ENCODE measurements around the gene IFT74.

Gene IFT74

DNA sequence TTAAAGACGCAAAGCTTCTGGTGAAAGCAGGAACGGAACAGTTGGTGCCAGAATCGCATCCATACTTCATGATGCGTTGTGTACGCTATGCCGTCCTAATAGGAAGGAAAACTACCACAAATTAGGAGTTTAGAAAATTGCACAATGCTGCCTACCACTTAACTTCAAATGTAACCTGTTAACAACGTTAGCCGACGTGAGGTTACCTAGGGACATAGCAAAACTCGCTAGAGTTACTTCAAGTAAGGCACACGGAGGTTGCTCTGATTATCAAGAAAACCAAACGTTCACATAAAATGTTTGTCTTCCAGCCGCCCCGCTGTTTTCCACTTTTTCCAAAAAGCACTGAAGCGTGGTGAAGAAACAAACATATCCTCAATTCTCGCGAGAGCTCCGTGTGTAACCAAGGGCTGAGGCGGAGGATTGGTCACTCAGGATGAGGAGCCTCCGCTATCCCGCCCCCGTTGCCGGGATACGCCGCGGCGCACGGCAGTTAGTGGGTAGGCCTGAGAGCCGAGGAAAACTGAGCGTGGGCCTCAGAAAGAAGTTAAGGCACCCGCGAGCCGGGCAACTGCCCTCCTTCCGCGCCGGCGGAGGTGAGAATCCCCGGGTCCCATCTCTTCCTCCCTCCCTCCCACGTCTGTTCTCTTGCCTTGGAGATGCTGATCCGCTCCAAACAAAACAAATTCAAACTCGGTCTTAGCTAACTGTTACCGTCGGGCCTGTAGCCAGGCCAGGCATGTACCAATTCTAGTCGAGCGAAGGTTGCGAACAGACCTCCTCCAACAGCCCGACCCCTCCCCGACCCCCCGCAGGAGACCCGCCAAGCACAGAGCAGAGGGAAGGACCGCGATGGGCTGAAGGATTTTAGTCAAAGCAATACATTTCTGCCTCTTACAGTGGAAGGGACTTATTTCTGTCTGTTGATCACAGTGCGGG lies at the start of gene IFT74:
Gene IFT74 (plus strand): TSS at position 492 of the 939 bp plus-strand sequence. CDS start 5,556 bp downstream, outside the sequence.
- Mint-ChIP-seq H3K27me3 (no peaks in the 10 kb centered on the region), H3K27ac (peak within 1 kb of the TSS; percentile 92), H3K4me1 (peaks cover 35% of the 10 kb centered on the region), H3K9me3 (no peaks in the 10 kb centered on the region), H3K4me3 (peak within 1 kb of the TSS; percentile 91), H3K36me3 (ENCODE audit: low read depth) (no peaks in the 10 kb centered on the region)
- ATAC-seq (peak; percentile 100), DNase-seq (peak; percentile 91)

DNA sequence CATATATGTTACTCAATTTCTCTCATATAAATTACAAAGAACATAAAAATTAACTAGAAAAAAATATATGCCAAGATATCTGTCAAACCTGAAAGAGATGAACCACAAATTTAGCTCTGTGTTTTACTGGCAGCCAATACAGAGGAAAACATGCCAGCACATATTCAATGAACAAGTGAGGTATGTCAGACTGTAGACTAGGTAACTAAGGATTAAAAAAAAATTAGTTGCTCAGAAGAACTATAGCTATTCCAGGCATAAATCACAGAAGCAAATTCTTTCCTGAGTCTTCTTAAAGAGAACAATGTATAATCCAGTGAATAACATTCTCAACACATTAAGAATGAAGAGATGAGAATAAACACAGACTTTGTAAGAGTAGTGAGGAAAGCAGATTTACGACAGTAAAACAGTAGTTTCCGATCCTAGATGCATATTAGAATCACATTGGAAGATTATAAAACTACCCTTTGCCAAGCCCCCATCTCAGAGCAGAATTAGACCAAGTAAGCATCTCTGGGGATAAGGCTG lies 43.0 kb upstream of the IFT74 start:
- Mint-ChIP-seq H3K36me3 (ENCODE audit: low read depth) (peaks cover 45% of the 10 kb centered on the region), H3K4me3 (no peak overlapping the region)
- ATAC-seq = no peak

DNA sequence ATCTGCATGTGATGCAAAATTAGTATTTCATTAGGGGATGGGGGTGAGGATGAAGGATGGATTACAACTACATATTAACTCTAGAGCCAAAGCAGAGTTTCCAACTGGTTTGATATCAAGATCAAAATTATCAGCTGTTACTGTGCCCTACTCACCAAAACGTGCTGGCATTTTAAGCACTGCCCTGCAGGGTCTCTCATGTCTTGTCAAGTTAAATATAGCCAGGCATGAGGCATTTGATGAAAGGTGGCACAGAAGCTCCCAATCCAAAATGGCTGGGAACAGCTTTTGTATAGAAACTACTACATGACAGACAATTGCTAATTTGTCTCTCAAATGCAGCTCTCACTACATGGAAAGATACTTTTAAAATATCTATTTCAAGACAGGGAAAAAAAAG lies 36.5 kb upstream of the IFT74 start:
- Mint-ChIP-seq H3K4me3 (no peak overlapping the region), H3K36me3 (ENCODE audit: low read depth) (peaks cover 77% of the 10 kb centered on the region)
- no peak for ATAC-seq

More for the DNA sequence above, 43.0 kb upstream of the IFT74 start:
- Mint-ChIP-seq H3K27ac (no peak overlapping the region), H3K27me3 (no peaks in the 10 kb centered on the region), H3K4me1 (no peaks in the 10 kb centered on the region), H3K9me3 (no peaks in the 10 kb centered on the region)
- no peak for DNase-seq

DNA sequence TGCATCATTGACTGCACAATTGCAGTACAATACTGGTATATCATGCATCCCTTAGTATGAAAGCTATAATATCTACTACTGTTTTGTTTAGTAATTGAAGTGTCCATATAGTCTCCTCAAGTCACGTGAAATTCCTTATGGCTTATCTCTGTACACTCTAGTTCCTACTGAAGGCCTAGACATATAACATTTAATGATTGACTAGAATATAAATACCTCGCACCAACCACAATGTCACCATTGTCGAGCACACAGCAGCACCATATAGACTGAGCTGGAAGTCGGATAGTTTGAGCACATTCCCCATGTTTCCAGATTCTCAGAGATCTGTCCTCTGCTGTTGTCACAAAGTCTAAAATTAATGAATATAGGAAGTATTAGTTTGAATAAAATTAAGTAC lies 30.6 kb upstream of the IFT74 start:
- DNase-seq (no peak), ATAC-seq (no peak)
- Mint-ChIP-seq H3K9me3 (no peaks in the 10 kb centered on the region), H3K36me3 (ENCODE audit: low read depth) (peaks cover 57% of the 10 kb centered on the region), H3K27ac (no peak overlapping the region), H3K4me1 (no peaks in the 10 kb centered on the region), H3K27me3 (no peaks in the 10 kb centered on the region), H3K4me3 (no peak overlapping the region)

More for the DNA sequence above, 36.5 kb upstream of the IFT74 start:
- DNase-seq = no peak
- Mint-ChIP-seq H3K9me3 (no peaks in the 10 kb centered on the region), H3K27me3 (no peaks in the 10 kb centered on the region), H3K4me1 (no peaks in the 10 kb centered on the region), H3K27ac (no peak overlapping the region)

DNA sequence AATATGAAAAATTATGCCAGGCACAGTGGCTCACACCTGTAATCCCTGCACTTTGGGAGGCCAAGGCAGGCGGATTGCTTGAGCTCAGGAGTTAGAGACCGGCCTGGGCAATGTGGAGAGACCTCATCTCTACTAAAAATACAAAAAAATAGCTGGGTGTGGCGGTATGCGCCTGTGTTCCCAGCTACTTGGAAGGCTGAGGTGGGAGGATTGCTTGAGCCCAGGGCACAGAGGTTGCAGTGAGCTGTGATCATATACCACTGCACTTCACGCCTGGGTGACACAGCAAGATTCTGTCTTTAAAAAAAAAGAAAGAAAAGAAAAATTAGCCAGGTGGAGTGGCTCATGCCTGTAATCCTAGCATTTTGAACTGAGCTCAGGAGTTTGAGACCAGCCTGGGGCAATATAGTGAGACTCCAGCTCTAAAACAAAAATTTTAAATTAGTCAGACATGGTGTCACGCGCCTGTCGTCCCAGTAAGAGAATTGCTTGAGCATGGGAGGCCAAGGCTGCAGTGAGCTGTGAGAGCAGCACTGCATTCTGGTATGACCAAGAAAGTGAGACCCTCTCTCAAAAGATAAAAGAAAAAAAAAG lies 27.2 kb upstream of the IFT74 start:
- H3K4me1 Mint-ChIP-seq = no peaks in the 10 kb centered on the region
- H3K4me3 Mint-ChIP-seq = no peak overlapping the region
- H3K36me3 Mint-ChIP-seq (ENCODE audit: low read depth) = peaks cover 34% of the 10 kb centered on the region
- no peaks in the 10 kb centered on the region for H3K27me3 Mint-ChIP-seq
- no peak overlapping the region for H3K27ac Mint-ChIP-seq
- DNase-seq (no peak), ATAC-seq (no peak)
- H3K9me3 Mint-ChIP-seq = no peaks in the 10 kb centered on the region

DNA sequence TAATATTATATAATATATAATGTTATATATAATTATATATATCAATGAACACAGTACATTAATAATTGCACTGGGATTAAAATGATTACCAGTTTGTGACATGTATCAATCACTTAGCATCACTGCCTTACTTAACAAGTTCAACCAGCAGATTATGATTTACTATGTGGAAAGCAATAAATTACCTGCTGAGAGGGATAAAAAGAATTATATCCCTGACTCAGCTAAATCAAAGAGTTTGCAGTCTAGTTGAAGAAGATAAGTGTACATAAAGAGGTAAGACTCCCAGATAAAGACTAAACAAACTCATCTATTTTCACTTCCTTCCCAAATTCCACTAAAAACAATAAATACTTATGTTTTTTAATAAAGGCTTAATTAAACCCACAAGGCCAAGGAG lies 20.4 kb upstream of the IFT74 start:
- H3K4me3 Mint-ChIP-seq = no peak overlapping the region
- no peaks in the 10 kb centered on the region for H3K9me3 Mint-ChIP-seq
- no peak for DNase-seq
- H3K36me3 Mint-ChIP-seq (ENCODE audit: low read depth) = peaks cover 37% of the 10 kb centered on the region
- no peak overlapping the region for H3K27ac Mint-ChIP-seq
- ATAC-seq = no peak
- no peaks in the 10 kb centered on the region for H3K27me3 Mint-ChIP-seq
- H3K4me1 Mint-ChIP-seq = peaks cover 37% of the 10 kb centered on the region

GRCh38 chr9:26937816-26938371 lies 18.3 kb upstream of the IFT74 start:
- H3K4me1 Mint-ChIP-seq = peaks cover 50% of the 10 kb centered on the region
- H3K9me3 Mint-ChIP-seq = no peaks in the 10 kb centered on the region
- H3K27ac Mint-ChIP-seq = peak overlapping the region; percentile 8
- DNase-seq = no peak
- no peak for ATAC-seq
- no peaks in the 10 kb centered on the region for H3K27me3 Mint-ChIP-seq
- no peak overlapping the region for H3K4me3 Mint-ChIP-seq
- peaks cover 42% of the 10 kb centered on the region for H3K36me3 Mint-ChIP-seq (ENCODE audit: low read depth)

DNA sequence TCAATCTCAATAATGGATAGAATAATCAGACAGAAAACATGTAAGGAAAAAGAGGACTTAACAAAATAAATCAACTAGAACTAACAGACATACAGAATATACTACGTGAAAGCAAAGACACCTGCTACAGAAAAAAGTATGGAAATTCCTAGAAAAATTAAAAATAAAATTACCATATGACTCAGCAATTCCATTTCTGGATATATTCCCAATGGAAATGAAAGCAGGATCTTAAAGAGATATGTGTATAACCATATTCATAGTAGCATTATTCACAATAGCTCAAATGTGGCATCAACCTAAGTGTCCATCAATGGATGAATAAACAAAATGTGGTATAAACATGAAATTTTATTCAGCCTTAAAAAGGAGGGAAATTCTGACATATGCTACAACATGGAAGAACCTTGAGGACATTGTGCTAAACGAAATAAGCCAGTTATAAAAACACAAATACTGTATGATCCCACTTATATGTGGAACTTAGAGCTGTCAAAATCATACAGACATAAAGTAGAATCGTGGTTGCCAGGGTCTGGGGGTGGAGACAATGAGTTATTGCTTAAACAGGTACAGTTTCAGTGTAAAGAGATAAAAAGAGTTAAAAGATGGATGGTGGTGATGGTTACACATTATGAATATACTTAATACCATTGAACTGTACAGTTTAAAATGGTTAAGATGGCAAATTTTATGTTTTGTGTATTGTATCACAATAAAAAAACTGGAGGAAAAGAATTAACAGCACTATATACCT lies 16.1 kb upstream of the IFT74 start:
- Mint-ChIP-seq H3K36me3 (ENCODE audit: low read depth) (peaks cover 56% of the 10 kb centered on the region), H3K27me3 (no peaks in the 10 kb centered on the region), H3K27ac (peak overlapping the region; percentile 32), H3K4me1 (peaks cover 70% of the 10 kb centered on the region), H3K4me3 (peak overlapping the region; percentile 12), H3K9me3 (no peaks in the 10 kb centered on the region)
- ATAC-seq (no peak), DNase-seq (no peak)

DNA sequence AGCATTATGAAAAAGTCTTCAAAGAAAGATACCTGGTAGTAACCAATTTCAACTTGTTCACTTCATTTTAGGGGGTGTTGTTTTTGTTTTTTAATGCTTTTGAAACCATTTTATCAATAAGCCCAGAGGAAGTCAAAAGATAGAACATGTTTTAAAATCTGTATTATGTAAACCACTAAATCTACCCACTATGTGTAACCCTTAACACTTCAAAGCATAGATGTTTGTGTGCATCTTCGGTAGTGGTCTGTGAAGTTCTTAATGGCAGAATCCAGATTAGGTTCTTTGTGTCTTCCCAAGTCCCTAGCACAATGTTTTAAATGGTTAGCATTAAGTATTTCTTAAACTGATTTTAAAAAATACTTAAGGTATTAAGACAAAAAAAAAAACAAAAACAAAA lies 15.4 kb upstream of the IFT74 start:
- Mint-ChIP-seq H3K36me3 (ENCODE audit: low read depth) (peaks cover 60% of the 10 kb centered on the region), H3K27me3 (no peaks in the 10 kb centered on the region)

DNA sequence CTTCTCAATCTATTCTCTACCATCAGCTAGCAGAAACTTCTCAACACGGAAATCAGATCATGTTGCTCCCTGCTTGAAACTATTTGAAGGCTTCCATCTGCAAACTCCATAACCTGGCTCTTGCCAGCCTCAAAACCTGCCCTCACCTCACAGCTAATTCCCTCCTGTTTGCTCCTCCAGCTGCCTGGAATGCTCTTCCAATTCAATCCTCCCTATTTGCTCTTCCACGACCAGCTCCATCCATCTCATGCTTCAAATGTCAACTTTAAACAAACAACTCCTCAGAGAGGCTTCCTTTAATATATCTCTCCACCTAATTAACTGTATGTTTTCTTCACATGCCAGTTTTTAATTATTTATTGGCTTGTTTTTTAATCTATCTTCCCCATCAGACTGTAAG lies 10.6 kb upstream of the IFT74 start:
- no peak for DNase-seq
- Mint-ChIP-seq H3K27ac (peak overlapping the region; percentile 100), H3K27me3 (no peaks in the 10 kb centered on the region), H3K4me3 (peak overlapping the region; percentile 96), H3K4me1 (peaks cover 66% of the 10 kb centered on the region), H3K36me3 (ENCODE audit: low read depth) (peaks cover 33% of the 10 kb centered on the region), H3K9me3 (no peaks in the 10 kb centered on the region)
- ATAC-seq = no peak

More for the DNA sequence above, 15.4 kb upstream of the IFT74 start:
- Mint-ChIP-seq H3K4me3 (no peak overlapping the region), H3K9me3 (no peaks in the 10 kb centered on the region), H3K4me1 (peaks cover 75% of the 10 kb centered on the region), H3K27ac (peak overlapping the region; percentile 32)
- DNase-seq (no peak), ATAC-seq (no peak)

- ATAC-seq (peak; percentile 99), DNase-seq (peak; percentile 85)
- peak within 1 kb of the TSS; percentile 96 for H3K4me3 Mint-ChIP-seq
- H3K27ac Mint-ChIP-seq = peak within 1 kb of the TSS; percentile 100
- no peaks in the 10 kb centered on the region for H3K27me3 Mint-ChIP-seq
- H3K4me1 Mint-ChIP-seq = peaks cover 54% of the 10 kb centered on the region
- H3K36me3 Mint-ChIP-seq (ENCODE audit: low read depth) = peaks cover 25% of the 10 kb centered on the region
- H3K9me3 Mint-ChIP-seq = no peaks in the 10 kb centered on the region
These were observed 9.2 kb upstream of the IFT74 start, which contains the start of gene PLAA for GRCh38 chr9:26946753-26947727. Gene PLAA (minus strand): TSS chr9:26947242. CDS start chr9:26947045, 197 bp downstream.

- H3K27ac Mint-ChIP-seq = peak overlapping the region; percentile 100
- H3K27me3 Mint-ChIP-seq = no peaks in the 10 kb centered on the region
- peaks cover 51% of the 10 kb centered on the region for H3K4me1 Mint-ChIP-seq
- ATAC-seq (no peak), DNase-seq (peak; percentile 36)
- no peaks in the 10 kb centered on the region for H3K9me3 Mint-ChIP-seq
- H3K4me3 Mint-ChIP-seq = peak overlapping the region; percentile 96
- H3K36me3 Mint-ChIP-seq (ENCODE audit: low read depth) = peaks cover 21% of the 10 kb centered on the region
These were observed 8.5 kb upstream of the IFT74 start for GRCh38 chr9:26947736-26948135.

- no peaks in the 10 kb centered on the region for H3K9me3 Mint-ChIP-seq
- H3K27ac Mint-ChIP-seq = no peak overlapping the region
- no peaks in the 10 kb centered on the region for H3K27me3 Mint-ChIP-seq
- H3K4me3 Mint-ChIP-seq = no peak overlapping the region
- ATAC-seq (no peak), DNase-seq (no peak)
- peaks cover 5% of the 10 kb centered on the region for H3K36me3 Mint-ChIP-seq (ENCODE audit: low read depth)
- peaks cover 44% of the 10 kb centered on the region for H3K4me1 Mint-ChIP-seq
These were observed 6.6 kb upstream of the IFT74 start for GRCh38 chr9:26949637-26950069.
